HG02642 (cell line): ENCODE data around the gene PPP3CA.

ENCODE experiments used
- ATAC-seq: cut with Tn5 transposase; IDR thresholded peaks from one replicate; pipeline ENCODE4 v1.9.1; 2021; ENCODE audit warnings: mild to moderate bottlenecking; ENCODE audit not compliant: unreplicated experiment, poor library complexity

The PPP3CA gene

GRCh38 chr4:101078950-101079349, 268.4 kb downstream of the PPP3CA start:
- no peak for ATAC-seq

- no peak for ATAC-seq
Measured at GRCh38 chr4:101076032-101076431, 271.3 kb downstream of the PPP3CA start.

- ATAC-seq, result no peak
Measured at GRCh38 chr4:101075536-101075935, 271.8 kb downstream of the PPP3CA start.

- ATAC-seq, result no peak
Measured at GRCh38 chr4:101074326-101074725, 273.0 kb downstream of the PPP3CA start.

- no peak for ATAC-seq
Measured at GRCh38 chr4:101071241-101071640, 276.1 kb downstream of the PPP3CA start.

GRCh38 chr4:101068115-101068514, 279.2 kb downstream of the PPP3CA start:
- ATAC-seq, result no peak

- ATAC-seq, result no peak
Measured at GRCh38 chr4:101067383-101067782, 279.9 kb downstream of the PPP3CA start.

- no peak for ATAC-seq
Measured at GRCh38 chr4:101066626-101067170, 280.6 kb downstream of the PPP3CA start.

GRCh38 chr4:101065935-101066485, 281.3 kb downstream of the PPP3CA start:
- no peak for ATAC-seq

GRCh38 chr4:101065346-101065745, 282.0 kb downstream of the PPP3CA start:
- ATAC-seq, result no peak

GRCh38 chr4:101064541-101065180, 282.7 kb downstream of the PPP3CA start:
- ATAC-seq, result no peak

- no peak for ATAC-seq
Measured at GRCh38 chr4:101055392-101055791, 291.9 kb downstream of the PPP3CA start.

GRCh38 chr4:101050837-101051205, 296.5 kb downstream of the PPP3CA start:
- ATAC-seq, result no peak

- no peak for ATAC-seq
Measured at GRCh38 chr4:101050088-101050836, 297.1 kb downstream of the PPP3CA start.

- no peak for ATAC-seq
Measured at GRCh38 chr4:101049549-101050001, 297.8 kb downstream of the PPP3CA start.

GRCh38 chr4:101044766-101045165, 302.6 kb downstream of the PPP3CA start:
- no peak for ATAC-seq

GRCh38 chr4:101042847-101043246, 304.5 kb downstream of the PPP3CA start:
- no peak for ATAC-seq

- no peak for ATAC-seq
Measured at GRCh38 chr4:101040776-101041175, 306.6 kb downstream of the PPP3CA start.

GRCh38 chr4:101039367-101039766, 308.0 kb downstream of the PPP3CA start:
- no peak for ATAC-seq

- ATAC-seq, result no peak
Measured at GRCh38 chr4:101037938-101038413, 309.4 kb downstream of the PPP3CA start.

- ATAC-seq, result no peak
Measured at GRCh38 chr4:101037249-101037648, 310.1 kb downstream of the PPP3CA start.
